HG02571 (cell line): Measurements from ENCODE around the gene ANKRD63.

ENCODE experiments used
- ATAC-seq: cut with Tn5 transposase; IDR thresholded peaks from one replicate; pipeline ENCODE4 v1.9.1; 2021; ENCODE audit warnings: mild to moderate bottlenecking, moderate library complexity; ENCODE audit not compliant: unreplicated experiment

ANKRD63 gene

DNA sequence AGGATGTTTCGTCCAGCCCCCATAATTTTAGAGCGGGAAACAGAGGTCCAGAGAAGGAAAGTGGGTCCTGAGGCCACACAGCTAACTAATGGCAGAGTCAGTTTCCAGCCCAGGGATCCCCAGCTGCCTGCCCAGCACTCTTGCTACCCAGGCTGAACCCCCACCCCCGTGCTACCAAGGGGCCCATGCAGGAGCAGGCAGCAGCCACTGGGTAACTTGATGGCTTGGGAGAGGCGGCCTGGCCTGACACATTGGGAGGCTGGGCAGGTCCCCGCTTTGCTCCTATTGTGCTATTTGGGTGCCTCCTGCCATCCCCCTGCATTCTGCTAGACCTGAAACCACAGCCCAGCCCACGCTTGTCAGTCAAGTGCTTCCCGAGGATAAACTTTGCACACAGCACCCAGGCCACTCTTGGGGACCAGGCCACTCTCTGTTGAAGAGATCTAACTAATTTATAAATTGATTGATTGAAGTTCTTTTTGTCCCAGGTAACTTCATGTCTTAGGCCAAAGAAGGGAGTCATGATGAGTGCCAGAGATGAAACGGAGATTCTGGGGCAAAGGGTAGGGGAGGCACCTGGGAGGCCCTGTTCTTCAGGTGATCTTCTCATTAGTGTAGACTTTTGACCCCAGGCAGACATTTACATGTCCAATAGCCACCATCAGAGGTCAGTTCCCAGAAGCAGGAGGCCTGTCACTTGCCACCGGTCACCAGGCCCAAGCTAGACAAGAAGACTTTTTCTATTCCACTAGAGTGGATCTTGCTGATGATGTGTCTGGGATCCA, 37.0 kb downstream of the ANKRD63 start:
- no peak for ATAC-seq

DNA sequence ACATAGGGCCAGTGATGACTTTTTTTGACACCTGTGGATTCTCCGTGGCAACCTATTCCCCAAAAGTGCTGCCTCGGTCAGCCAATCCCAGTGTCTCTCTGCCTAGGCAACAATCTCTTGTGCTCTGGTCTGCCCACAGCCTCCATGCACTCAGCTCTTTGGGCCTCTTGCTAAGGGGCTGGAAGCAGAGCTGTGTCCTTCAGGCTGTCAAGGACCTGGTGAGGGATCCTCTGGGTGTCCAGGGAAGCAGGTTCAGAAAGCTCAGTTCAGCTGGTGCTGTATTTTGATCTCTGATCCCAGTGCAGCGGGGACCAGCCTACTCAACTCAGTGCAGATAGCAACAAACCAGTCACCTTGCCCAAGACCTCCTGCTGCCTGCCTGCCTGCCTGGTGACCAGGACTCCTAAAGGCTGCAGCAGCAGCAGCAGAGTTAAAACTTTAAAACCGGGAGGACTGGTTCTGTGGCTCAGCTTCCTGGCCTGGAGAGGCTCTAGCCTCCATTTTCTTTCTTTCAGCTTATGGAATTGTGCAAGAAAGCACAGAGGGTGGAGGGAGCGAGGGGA, 37.8 kb downstream of the ANKRD63 start:
- ATAC-seq: no peak

DNA sequence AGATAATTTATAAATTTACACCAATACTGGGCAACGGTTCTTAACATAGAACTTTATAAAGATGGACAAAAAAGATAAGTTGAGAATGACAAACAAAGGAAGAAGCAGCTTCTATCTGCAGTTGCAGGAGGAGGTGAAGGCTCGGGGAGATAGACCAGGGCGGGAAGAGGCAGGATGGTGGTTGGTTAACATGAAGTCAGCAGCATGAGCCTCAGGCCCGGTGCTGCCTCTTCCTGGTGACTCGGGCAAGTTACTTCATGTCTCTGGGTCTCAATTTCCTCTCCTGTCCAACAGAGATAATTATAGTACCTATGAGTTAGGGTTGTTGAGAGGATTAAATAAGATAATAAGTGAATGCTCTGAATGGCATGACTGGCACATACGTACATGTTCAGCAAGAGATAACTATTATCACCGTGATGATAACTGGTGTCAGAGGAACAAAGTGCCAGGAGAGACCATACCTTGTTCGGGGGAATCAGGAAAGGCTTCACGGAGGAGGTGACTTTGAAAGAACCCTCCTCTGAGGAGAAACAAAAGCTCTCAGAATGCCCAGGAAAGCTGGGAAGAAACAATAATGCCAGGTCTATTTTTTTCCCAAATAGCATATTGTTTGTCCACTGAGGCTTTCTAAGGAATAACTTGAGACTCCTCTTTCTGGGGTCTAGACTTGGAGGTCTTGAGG, 39.6 kb downstream of the ANKRD63 start:
- no peak for ATAC-seq

DNA sequence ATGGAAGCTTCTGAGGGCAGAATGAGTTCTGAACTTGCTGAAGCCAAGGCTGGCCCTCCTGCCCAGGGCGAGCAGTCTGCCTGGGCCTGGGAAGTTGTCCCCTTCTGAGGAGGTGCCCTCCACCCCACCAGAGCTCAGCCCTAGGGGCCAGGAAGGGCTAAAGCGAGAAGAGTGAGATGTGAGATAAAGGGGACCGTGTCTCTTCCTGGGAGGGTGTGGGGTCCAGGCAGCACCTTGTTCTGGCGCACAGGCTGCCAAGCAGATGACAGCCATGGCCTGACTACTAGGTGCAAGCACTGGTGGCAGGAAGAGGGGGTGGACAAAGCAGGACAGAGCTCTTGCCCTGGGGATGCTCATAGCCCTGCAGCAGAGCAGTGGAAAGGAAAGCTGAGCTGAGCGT, 40.3 kb downstream of the ANKRD63 start:
- ATAC-seq: no peak

DNA sequence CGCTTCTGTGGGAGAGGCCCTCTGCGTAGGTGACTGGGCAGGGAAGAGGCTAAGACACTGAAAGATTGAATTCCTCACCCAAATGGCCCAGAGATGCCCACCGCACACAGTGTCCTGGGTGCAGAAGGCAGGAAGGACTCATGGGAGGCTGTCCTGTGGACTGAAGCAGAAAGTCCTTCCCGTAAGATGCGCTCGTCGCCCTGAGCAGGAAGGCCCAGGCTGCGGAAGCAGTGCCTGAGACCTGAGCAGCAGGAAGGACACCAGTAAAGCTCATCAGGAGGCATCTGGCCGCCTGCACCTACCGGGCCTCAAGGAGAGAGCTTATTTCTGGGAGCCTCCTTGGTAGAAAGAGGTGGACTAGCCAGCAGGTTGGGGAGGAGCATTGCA, 40.7 kb downstream of the ANKRD63 start:
- ATAC-seq: no peak

DNA sequence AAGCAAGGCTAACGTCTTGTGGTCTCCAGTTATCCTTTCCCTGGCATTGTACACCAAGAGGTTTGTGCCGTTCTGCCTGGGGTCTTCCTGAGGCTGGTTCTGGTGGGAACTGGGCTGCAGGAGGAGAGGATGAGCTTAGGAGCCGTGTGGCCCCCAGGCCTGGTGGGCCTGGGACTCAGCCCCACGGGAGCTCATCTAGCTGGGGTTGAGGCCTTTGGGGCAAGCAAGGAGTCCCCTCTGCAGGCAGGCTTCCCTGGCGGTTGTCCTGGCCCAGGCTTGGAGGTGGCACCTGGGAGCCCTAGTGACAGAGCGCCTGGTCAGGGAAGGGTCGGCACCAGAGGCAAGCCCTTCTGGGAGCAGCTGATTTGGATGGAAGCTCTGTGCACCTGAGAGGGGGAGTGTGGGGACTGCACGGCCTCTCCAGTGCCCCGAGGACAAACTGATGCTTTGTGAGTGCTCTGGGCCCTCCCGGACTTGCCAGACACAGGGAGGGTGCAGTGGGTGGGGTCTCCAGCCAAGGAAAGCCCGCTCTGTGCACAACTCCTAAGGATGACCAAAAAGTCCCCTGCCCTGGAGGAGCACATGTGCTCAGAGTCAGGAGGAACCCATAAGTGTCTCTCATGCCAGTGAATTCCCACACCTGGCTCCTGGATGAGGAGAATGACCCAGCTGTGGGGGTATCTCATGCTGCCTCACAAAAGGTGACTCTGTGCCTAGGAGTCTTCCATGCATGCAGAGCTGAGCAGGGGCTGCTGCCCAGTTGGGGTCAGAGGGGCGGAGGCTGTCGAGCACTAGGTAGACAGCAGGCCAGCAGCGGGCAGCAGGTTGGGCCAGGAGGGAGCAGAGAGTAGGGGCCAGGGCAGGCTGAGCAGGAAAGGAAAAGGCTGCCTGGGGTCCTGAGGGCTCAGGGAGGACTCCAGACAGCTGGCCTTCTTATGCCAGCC, 41.3 kb downstream of the ANKRD63 start:
- ATAC-seq: no peak

DNA sequence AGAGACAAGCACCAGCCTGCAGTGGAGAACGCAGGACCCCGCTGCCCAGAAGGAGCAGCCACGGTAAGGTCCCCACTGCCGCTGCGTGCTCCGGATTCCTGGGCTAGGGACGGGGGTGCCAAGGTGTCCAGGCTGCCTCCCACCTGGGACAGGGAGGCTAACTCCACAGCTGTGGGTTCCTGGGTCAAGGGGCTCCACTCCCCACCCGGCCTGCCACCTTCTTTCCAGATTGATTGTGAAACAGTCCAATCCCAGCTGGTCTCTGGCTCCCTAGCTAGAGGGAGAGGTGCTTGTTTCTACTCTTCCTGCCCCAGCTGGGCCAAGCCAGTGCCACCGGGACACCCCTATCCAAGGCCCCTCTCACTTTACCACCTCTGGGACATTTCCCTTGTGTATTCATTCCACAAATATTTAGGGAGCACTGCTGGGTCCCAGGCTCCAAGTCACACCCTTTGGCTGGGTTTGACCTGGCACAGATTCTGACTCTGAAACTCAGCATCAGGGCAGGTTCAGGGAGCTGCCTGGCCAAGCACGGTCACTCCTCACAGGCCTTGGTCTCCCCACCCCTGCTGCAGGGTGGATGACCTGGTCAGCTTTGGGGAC, 42.1 kb downstream of the ANKRD63 start:
- no peak for ATAC-seq

DNA sequence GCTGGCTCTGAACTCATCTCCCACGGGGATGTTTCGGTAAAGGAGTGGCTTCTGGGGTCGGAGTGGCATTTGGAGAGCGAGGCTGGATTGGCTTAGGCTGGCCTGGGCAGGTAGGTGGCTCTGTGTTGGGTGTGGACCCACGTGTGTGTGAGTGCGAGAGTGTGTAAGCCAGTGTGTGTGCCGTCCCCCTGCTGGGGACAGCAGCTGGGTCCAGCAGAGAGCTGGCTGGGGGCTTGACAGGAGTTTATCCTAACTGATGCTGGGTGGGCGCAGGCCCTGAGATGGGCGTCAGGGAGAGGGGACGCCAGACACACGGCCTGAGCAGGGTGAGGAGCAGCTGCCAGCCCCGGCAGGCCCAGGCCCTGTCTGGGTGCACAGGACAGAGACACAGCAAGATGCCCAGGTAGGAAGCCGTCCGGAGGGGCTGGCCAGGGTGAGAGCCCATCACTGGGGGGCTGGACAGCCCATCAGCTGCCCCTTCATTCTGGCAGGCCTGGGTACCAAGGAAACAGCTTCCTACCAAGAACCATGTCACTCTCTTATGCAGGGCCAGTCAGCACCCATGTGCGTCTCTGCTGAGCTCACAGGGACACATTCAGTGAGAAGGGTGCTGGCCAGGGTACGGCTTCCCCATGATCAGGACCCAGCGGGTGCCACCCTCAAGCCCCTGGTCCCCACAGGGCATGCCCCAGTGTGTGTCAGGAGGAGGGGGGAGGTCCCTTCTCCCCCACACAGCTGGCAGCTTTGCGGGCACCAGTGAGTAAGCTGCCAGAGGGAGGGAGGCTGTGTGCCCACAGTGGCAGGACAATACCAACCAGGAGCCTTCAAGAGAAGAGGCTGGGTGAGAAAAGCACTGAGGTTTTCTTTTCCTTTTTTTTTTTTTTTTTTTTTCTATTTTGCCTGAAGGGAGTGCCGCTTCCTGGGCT, 42.9 kb downstream of the ANKRD63 start:
- no peak for ATAC-seq

DNA sequence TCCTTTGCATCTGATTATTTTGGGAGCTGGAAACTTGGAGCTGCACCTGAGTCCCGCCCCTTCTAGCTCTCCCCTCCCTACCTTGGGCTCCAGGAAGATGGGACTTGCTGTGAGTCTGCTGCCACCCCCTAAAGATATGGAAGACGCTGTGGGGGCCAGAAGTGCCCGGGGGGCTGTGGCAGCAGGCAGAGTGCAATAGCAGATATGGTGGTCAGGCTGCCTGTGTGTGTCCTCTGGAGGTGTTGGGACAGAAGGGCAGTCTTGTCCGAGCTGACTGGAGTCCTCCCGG, 43.5 kb downstream of the ANKRD63 start:
- no peak for ATAC-seq

DNA sequence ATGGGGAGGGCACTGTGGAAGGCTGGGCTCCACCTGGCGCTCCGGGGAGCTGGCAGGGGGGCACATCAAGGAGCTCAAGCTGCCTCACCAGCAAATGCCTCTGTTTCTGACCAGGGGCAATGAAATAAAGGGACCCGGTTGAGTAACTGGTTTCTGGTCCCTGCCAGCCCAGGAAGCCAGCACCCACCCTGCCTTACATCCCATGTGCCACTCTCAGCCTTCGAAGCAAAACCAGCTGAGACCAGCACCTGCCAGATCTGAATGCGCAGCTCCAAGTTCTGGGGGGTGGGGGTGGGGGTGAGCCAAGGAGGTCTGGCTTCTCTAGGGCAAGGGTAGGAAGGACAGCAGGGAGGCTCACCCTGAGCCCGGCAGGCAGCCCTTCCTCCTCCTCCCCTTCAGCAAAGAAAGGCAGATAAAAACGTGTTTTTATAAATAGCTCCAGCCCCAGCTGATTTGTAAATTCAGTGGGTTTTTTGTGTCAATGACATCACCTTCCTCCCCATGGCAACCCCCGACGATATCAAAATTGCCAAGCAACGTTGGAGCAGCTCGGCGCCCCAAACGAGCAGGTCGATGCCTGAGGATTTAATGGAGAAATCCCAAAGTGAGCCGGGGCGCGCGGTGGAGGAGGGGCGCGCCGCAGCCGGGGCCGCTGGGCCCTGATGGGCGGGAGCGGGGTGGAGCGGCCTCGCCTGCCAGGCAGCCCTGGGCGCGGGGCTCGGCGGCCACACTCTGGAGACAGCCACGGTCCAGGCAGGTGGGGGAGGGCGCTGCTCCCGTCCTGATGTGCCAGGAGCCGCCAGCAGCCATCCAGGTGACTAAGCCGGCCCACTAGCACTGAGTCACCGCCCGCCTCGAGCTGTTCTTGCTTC, 44.1 kb downstream of the ANKRD63 start, which contains the start of gene PAK6:
PAK6 (plus strand) TSS at position 532 of the 872 bp plus-strand sequence. CDS start 25,723 bp downstream, outside the sequence.
- no peak for ATAC-seq

DNA sequence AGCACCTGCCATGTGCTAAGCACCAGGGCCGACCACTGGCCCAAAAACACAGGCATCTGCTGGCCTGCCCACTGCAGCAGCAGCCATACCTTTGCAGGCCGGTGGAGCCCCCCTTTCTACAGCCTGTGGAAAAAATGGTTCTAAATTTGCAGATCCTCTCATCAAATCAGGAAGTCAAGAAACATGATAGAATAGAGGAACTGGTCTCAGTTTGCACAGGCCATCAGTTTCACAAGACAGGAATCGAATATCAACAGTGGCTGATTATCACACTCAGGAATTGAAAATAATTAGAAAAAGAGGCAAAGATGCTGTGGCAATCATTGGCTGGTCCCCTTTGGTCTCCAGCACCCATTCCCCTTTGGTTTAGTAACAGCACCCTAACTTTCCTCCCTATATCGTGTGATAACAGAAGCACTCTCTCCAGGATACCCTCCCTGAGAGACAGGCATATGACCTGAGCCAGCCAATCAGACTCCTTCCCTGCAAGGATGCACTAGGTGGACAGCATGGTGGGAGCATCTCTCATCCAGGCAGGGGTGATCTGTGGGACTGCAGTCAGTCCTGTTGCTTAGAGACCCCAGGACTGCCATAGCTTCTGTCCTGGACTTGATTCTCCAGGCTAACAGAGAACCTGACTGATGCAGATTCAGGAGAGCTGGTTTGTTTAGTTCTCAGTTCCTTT, 47.5 kb downstream of the ANKRD63 start:
- no peak for ATAC-seq

DNA sequence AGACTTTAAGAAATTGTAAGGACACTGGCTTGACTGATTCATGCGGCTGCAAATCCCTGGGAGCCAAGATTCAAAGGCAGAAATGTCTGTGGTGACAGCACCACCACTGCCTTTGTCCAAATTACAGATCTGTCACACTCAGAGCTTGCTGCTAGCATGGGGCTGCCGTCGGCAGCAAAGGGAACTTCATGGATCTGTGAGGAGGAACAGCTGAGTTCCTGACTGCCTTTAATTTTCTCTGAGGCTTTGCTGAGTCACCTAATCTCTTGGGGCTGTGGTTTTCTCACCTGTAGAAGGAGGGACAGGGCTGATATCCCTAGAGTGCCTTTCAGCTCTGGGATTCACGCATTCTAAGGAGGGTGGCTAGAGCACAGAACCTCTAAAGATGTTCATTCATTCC, 48.1 kb downstream of the ANKRD63 start:
- no peak for ATAC-seq

DNA sequence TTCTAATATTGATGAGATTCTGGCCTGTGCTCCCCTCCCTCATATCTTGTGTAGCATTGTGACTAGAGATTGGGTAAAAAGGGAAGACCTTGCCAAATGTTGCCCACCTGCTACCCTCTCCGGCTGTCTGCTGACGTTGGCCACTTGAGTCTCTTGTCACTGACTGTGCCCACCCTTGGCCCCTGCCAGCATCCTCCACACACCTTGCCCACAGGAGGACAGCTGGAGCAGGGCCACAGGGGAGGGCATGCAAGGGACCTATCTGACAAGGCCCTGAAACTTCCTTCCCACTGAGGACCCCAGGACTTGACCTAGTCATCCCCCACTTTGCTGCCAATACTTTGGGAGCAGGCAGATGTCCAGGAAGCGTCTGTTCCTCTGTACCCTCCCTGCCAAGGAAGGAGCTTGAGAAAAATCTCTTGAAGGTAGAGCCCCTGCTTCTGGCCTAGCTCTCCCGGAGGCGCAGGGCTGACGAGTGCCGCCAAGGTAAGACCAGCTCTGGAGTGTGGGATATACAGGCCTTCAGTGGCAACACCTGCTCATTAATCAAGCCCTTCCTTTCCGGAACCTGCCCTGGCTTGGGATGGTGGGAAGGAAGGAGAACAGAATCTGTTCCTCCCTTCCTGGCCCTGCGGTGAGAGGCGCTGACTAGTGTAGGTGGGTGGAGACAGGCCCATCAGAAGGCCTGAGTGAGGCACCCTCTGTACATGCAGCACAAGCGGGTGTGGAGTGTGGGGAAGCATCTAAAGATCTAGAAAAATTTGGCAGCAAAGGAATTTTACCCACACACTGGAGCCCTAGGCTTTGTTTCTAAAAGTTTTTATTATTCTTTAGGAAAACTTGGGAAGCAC, 48.9 kb downstream of the ANKRD63 start:
- no peak for ATAC-seq

DNA sequence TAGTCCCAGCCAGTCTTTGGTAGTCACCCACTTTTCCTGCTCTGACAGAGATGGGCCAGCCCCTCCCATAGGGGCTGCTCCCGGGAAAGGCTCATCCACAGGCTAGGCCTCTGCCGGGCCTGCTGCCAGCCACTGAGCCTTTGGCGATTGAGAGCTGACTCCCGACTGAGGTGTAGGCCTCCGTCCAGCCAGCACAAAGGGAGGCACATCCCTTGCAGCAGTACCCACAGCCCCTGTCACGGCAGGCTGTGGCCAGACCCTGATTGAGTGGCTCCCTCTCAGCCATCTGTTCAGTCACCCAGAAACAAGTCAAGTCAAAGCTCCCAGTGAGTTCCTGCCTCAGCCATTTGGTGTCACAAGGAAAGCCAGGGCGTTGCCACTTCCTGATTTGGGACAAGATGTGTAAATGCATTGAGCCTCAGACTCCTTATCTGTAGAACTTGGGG, 50.2 kb downstream of the ANKRD63 start:
- ATAC-seq: no peak
